ENCODE data around the gene POLK.

- TF ChIP-seq EZH2phosphoT487 (IDR thresholded peaks at IDR 0.05; ENCODE audit: insufficient read depth, low read depth) (no peak), EZH2 (IDR thresholded peaks at IDR 0.05; ENCODE audit: insufficient read depth, poor library complexity, severe bottlenecking) (no peak)
Measured at GRCh38 chr5:75574791-75575190, 63.1 kb downstream of the POLK start.
